Lung (tissue), 12 donors: ENCODE data around the gene LRRC8C. TPM values are rescaled to one million over a fixed set of nuclear protein-coding genes. Genes with fewer than 3 reads are reported as not detected.

ENCODE experiments used
- ATAC-seq: fragments of 200-7000 bp; cut with Tn5 transposase; one replicate; pipeline ENCODE4 v1.9.1; 2020; ENCODE audit warnings: moderate number of reproducible peaks; ENCODE audit not compliant: insufficient read depth, low FRiP score
- DNase-seq, 3 donors: peaks; one replicate each; pipeline ENCODE4 v3.0.0-alpha.2; 2013 to 2017
- H3K27ac ChIP-seq, 2 donors: one replicate each; pipeline ENCODE4 v1.5.1; 2013; ENCODE audit warnings: mild to moderate bottlenecking in 2 of 2, moderate library complexity in 2 of 2, control low read depth in 1 of 2, inconsistent platforms in 1 of 2, low read depth in 1 of 2, low read length in 1 of 2
- H3K27me3 ChIP-seq, 3 donors: one replicate each; pipeline ENCODE4 v1.5.1; 2013; ENCODE audit warnings: low read length in 2 of 3; ENCODE audit not compliant: control insufficient read depth in 3 of 3, insufficient read depth in 3 of 3
- H3K36me3 ChIP-seq, 4 donors: one replicate each; pipeline ENCODE4 v1.5.1; 2013; ENCODE audit warnings: low read length in 4 of 4, mild to moderate bottlenecking in 1 of 4, moderate library complexity in 1 of 4; ENCODE audit not compliant: control insufficient read depth in 4 of 4, insufficient read depth in 4 of 4
- H3K4me1 ChIP-seq, 5 donors: one replicate each; pipeline ENCODE4 v1.5.1; 2013; ENCODE audit warnings: low read length in 5 of 5, mild to moderate bottlenecking in 2 of 5, moderate library complexity in 1 of 5; ENCODE audit not compliant: control insufficient read depth in 5 of 5, insufficient read depth in 5 of 5
- H3K4me3 ChIP-seq: one replicate; pipeline ENCODE4 v1.5.1; 2013; ENCODE audit warnings: mild to moderate bottlenecking, control low read depth, moderate library complexity
- H3K9ac ChIP-seq, 2 donors: one replicate each; pipeline ENCODE4 v1.5.1; 2013; ENCODE audit warnings: low read length in 2 of 2, control low read depth in 1 of 2; ENCODE audit not compliant: insufficient read depth in 1 of 2
- H3K9me3 ChIP-seq, 4 donors: one replicate each; pipeline ENCODE4 v1.5.1; 2013; ENCODE audit warnings: low read length in 3 of 4, mild to moderate bottlenecking in 1 of 4, moderate library complexity in 1 of 4; ENCODE audit not compliant: control insufficient read depth in 4 of 4, insufficient read depth in 3 of 4
- CTCF ChIP-seq: IDR thresholded peaks from 2 replicates; pipeline ENCODE4 v1.5.1; 2012; ENCODE audit warnings: mild to moderate bottlenecking; ENCODE audit errors: control extremely low read depth, extremely low read depth
- whole genome bisulfite sequencing, 2 donors: extraction: QIAGEN DNeasy Blood & Tissue Kit; methylation state at CpG; one replicate each; pipeline ENCODE4 v1.1.7; 2013; 5-methylcytosine and 5-hydroxymethylcytosine counted together
- polyA plus RNA-seq, 2 donors: library from polyadenylated mRNA; stranded (reverse); fragments of 200-250 nt; gene quantifications; one replicate each; pipeline ENCODE4 v1.2.1, GENCODE V29; 2013
- total RNA-seq, 2 donors: library from RNA; depleted of rRNA in 1 of 2; stranded (reverse); fragments of >200 nt in 1 of 2; gene quantifications; one replicate each; pipeline ENCODE4 v1.2.1, GENCODE V29; 2014 to 2021
- donor health status: control.
- donor health status: control.
- donor health status: Bipolar disorder and iron deficiency.
- donor health status: healthy.
- donor health status: DM: yes; HTN: yes; CAD: no.

The LRRC8C gene
- total and polyA plus RNA-seq, 4 donors = 3.3 to 11.7 (median 6.9) TPM

- H3K9me3 ChIP-seq = peaks cover 0 to 3% (median 0%) of the 10 kb centered on the region in 4 donors
- peaks cover 0 to under 1% (median 0%) of the 10 kb centered on the region in 4 donors for H3K36me3 ChIP-seq
- ATAC-seq (no peak), DNase-seq (no peak)
- H3K27ac ChIP-seq = no peak overlapping the region
- no peak overlapping the region for H3K9ac ChIP-seq
- peaks cover 5 to 26% (median 18%) of the 10 kb centered on the region in 5 donors for H3K4me1 ChIP-seq
- no peaks in the 10 kb centered on the region for H3K27me3 ChIP-seq
- H3K4me3 ChIP-seq = no peak overlapping the region
- no peak for TF ChIP-seq CTCF
- WGBS, 2 donors = 91 to 98% methylated on average over 1 of the region's 1 CpG
These were observed 87.9 kb downstream of the LRRC8C start for GRCh38 chr1:89720839-89721238.

- H3K4me1 ChIP-seq = peaks cover 5 to 26% (median 18%) of the 10 kb centered on the region in 5 donors
- DNase-seq (no peak), ATAC-seq (no peak)
- WGBS, 2 donors = 53 to 59% methylated on average over 3 of the region's 3 CpGs
- H3K36me3 ChIP-seq = no peaks in the 10 kb centered on the region
- no peaks in the 10 kb centered on the region for H3K27me3 ChIP-seq
- peak overlapping the region in 1 of 2 donors; percentile 21 for H3K27ac ChIP-seq
- no peak for TF ChIP-seq CTCF
- H3K4me3 ChIP-seq = no peak overlapping the region
- H3K9me3 ChIP-seq = peaks cover 0 to 3% (median 0%) of the 10 kb centered on the region in 4 donors
- H3K9ac ChIP-seq = no peak overlapping the region
These were observed 88.4 kb downstream of the LRRC8C start for GRCh38 chr1:89721351-89721750.

GRCh38 chr1:89723144-89723543 lies 90.2 kb downstream of the LRRC8C start:
- 95 to 96% methylated on average over 2 of the region's 2 CpGs for WGBS, 2 donors
- ATAC-seq (no peak), DNase-seq (no peak)
- Histone ChIP-seq H3K4me1 (peaks cover 5 to 26% (median 21%) of the 10 kb centered on the region in 5 donors), H3K9ac (no peak overlapping the region), H3K4me3 (no peak overlapping the region), H3K27ac (peak overlapping the region in 1 of 2 donors; percentile 14), H3K9me3 (peaks cover 0 to 3% (median 0%) of the 10 kb centered on the region in 4 donors), H3K27me3 (no peaks in the 10 kb centered on the region), H3K36me3 (no peaks in the 10 kb centered on the region)
- TF ChIP-seq CTCF = no peak

- H3K36me3 ChIP-seq = no peaks in the 10 kb centered on the region
- TF ChIP-seq CTCF = no peak
- ATAC-seq = no peak
- no peak overlapping the region for H3K9ac ChIP-seq
- WGBS, 2 donors = 38 to 41% methylated on average over 6 of the region's 6 CpGs
- H3K27ac ChIP-seq = peak overlapping the region; percentile 52
- peaks cover 0 to 3% (median 0%) of the 10 kb centered on the region in 4 donors for H3K9me3 ChIP-seq
- H3K4me3 ChIP-seq = no peak overlapping the region
- peak; percentile 29 to 66 (median 40) for DNase-seq
- H3K4me1 ChIP-seq = peaks cover 7 to 26% (median 20%) of the 10 kb centered on the region in 5 donors
- no peaks in the 10 kb centered on the region for H3K27me3 ChIP-seq
These were observed 90.9 kb downstream of the LRRC8C start for GRCh38 chr1:89723863-89724262.
